ENCODE data around the gene DAB2. TPM values are rescaled to one million over a fixed set of nuclear protein-coding genes. Genes with fewer than 3 reads are reported as not detected.

DAB2 gene
- total and polyA plus RNA-seq, 2 donors (not counting 1 experiment from before 2014, with no cell fraction given): 0.03 to 0.47 TPM

- TF ChIP-seq EZH2 (IDR thresholded peaks at IDR 0.05; ENCODE audit: borderline replicate concordance, insufficient read depth, low read depth, low read length, poor library complexity, severe bottlenecking) (no peak), CTCF (IDR thresholded peaks at IDR 0.05) (no peak)
- H2AFZ ChIP-seq (ENCODE audit: insufficient read depth, low read depth, low read length, poor library complexity, severe bottlenecking): no peak overlapping the region
Measured at GRCh38 chr5:39352170-39352569, 72.6 kb downstream of the DAB2 start.

GRCh38 chr5:39349484-39349883 lies 75.3 kb downstream of the DAB2 start:
- no peak overlapping the region for H3K4me3 ChIP-seq (ENCODE audit: control extremely low read depth in 1 of 5, extremely low read depth in 1 of 5, insufficient read depth in 1 of 5, low read depth in 2 of 5, low read length in 4 of 5)
- H3K27me3 ChIP-seq (replicated peaks in 1 of 4; ENCODE audit: control extremely low read depth in 1 of 4, control insufficient read depth in 3 of 4, insufficient read depth in 4 of 4, low read length in 3 of 4): no peaks in the 10 kb centered on the region
- peaks cover 8% of the 10 kb centered on the region for H3K9me3 Mint-ChIP-seq (ENCODE audit: insufficient read depth)
- ChIA-PET CTCF (no interaction called here), POLR2A (no interaction called here)
- H3K36me3 ChIP-seq (replicated peaks in 1 of 2; ENCODE audit: control extremely low read depth in 1 of 2, control insufficient read depth in 1 of 2, extremely low read depth in 1 of 2, insufficient read depth in 2 of 2, low read length in 1 of 2): no peaks in the 10 kb centered on the region
- H3K9me3 ChIP-seq (ENCODE audit: control extremely low read depth in 1 of 3, control insufficient read depth in 2 of 3, insufficient read depth in 1 of 3, low read length in 2 of 3): peaks cover 0 to 8% (median 8%) of the 10 kb centered on the region in 3 donors
- no peak overlapping the region for H3K4me2 ChIP-seq (replicated peaks; ENCODE audit: low read depth, low read length, poor library complexity, severe bottlenecking)
- H3K4me3 Mint-ChIP-seq: no peak overlapping the region
- H2AFZ ChIP-seq (ENCODE audit: insufficient read depth, low read depth, low read length, poor library complexity, severe bottlenecking): no peak overlapping the region
- no peaks in the 10 kb centered on the region for H3K4me1 ChIP-seq (ENCODE audit: control insufficient read depth in 2 of 2, insufficient read depth in 2 of 2, low read length in 2 of 2)
- no peaks in the 10 kb centered on the region for H3K27me3 Mint-ChIP-seq
- ATAC-seq (ENCODE audit: low read depth) (no peak), DNase-seq (no peak)
- H3K27ac Mint-ChIP-seq: no peak overlapping the region
- TF ChIP-seq EZH2 (IDR thresholded peaks at IDR 0.05; ENCODE audit: borderline replicate concordance, insufficient read depth, low read depth, low read length, poor library complexity, severe bottlenecking) (no peak), CTCF (IDR thresholded peaks at IDR 0.05) (no peak)
- no peak overlapping the region for H3K27ac ChIP-seq (ENCODE audit: low read length in 2 of 2)
- H3K4me1 Mint-ChIP-seq: peaks cover 2% of the 10 kb centered on the region
- intact Hi-C loops (cut with micrococcal nuclease): no loop called here
- no peaks in the 10 kb centered on the region for H4K20me1 ChIP-seq (ENCODE audit: control insufficient read depth, insufficient read depth, low read length, poor library complexity, severe bottlenecking)
- H3K79me2 ChIP-seq (ENCODE audit: control insufficient read depth, insufficient read depth, low read length): no peaks in the 10 kb centered on the region
- H3K9ac ChIP-seq (ENCODE audit: low read length): no peak overlapping the region
- WGBS (ENCODE audit: insufficient coverage): 86% methylated on average over 3 of the region's 4 CpGs

More at GRCh38 chr5:39352170-39352569, 72.6 kb downstream of the DAB2 start:
- Histone ChIP-seq H3K9ac (ENCODE audit: low read length) (no peak overlapping the region), H3K27ac (ENCODE audit: low read length in 2 of 2) (no peak overlapping the region), H3K4me1 (ENCODE audit: control insufficient read depth in 2 of 2, insufficient read depth in 2 of 2, low read length in 2 of 2) (no peaks in the 10 kb centered on the region), H3K4me3 (ENCODE audit: control extremely low read depth in 1 of 5, extremely low read depth in 1 of 5, insufficient read depth in 1 of 5, low read depth in 2 of 5, low read length in 4 of 5) (no peak overlapping the region), H3K27me3 (replicated peaks in 1 of 4; ENCODE audit: control extremely low read depth in 1 of 4, control insufficient read depth in 3 of 4, insufficient read depth in 4 of 4, low read length in 3 of 4) (no peaks in the 10 kb centered on the region), H4K20me1 (ENCODE audit: control insufficient read depth, insufficient read depth, low read length, poor library complexity, severe bottlenecking) (no peaks in the 10 kb centered on the region), H3K36me3 (replicated peaks in 1 of 2; ENCODE audit: control extremely low read depth in 1 of 2, control insufficient read depth in 1 of 2, extremely low read depth in 1 of 2, insufficient read depth in 2 of 2, low read length in 1 of 2) (no peaks in the 10 kb centered on the region), H3K4me2 (replicated peaks; ENCODE audit: low read depth, low read length, poor library complexity, severe bottlenecking) (no peak overlapping the region), H3K79me2 (ENCODE audit: control insufficient read depth, insufficient read depth, low read length) (no peaks in the 10 kb centered on the region), H3K9me3 (ENCODE audit: control extremely low read depth in 1 of 3, control insufficient read depth in 2 of 3, insufficient read depth in 1 of 3, low read length in 2 of 3) (peaks cover 0 to 8% (median 8%) of the 10 kb centered on the region in 3 donors)
- POLR2A ChIA-PET: no interaction called here
- CTCF ChIA-PET: no interaction called here
- Mint-ChIP-seq H3K27ac (no peak overlapping the region), H3K4me1 (peaks cover 2% of the 10 kb centered on the region), H3K9me3 (ENCODE audit: insufficient read depth) (peaks cover 8% of the 10 kb centered on the region), H3K4me3 (no peak overlapping the region), H3K27me3 (no peaks in the 10 kb centered on the region)
- intact Hi-C loops (cut with micrococcal nuclease): no loop called here
- no peak for DNase-seq
- 100% methylated on average over 1 of the region's 2 CpGs for WGBS (ENCODE audit: insufficient coverage)
- no peak for ATAC-seq (ENCODE audit: low read depth)
